Vagina (tissue), 2 donors: ENCODE measurements around the gene CCL25.

ENCODE experiments used
- POLR2A ChIP-seq, 2 donors: fragments of 450-650 bp; IDR thresholded peaks; one replicate each; pipeline ENCODE4 v1.6.1; 2017; ENCODE audit warnings: antibody characterized with exemption in 2 of 2, mild to moderate bottlenecking in 2 of 2, moderate library complexity in 2 of 2
- POLR2AphosphoS5 ChIP-seq, 2 donors: sonication (generic); formaldehyde crosslinking; IDR thresholded peaks; one replicate each; pipeline ENCODE4 v1.9.0; 2017; ENCODE audit warnings: antibody characterized with exemption in 2 of 2, mild to moderate bottlenecking in 2 of 2, low read depth in 1 of 2; ENCODE audit not compliant: insufficient read depth in 1 of 2
- TF ChIP-seq, protein P1 (sequence below), 3 experiments: fragments of 450-650 bp in 2 of 3; fragments of 200-600 bp in 1 of 3; sonication (generic) in 1 of 3; IDR thresholded peaks; one replicate each; pipeline ENCODE4 v1.5.1; 2017 to 2019; ENCODE audit warnings: antibody characterized with exemption in 3 of 3, mild to moderate bottlenecking in 2 of 3, moderate library complexity in 2 of 3

DNA sequence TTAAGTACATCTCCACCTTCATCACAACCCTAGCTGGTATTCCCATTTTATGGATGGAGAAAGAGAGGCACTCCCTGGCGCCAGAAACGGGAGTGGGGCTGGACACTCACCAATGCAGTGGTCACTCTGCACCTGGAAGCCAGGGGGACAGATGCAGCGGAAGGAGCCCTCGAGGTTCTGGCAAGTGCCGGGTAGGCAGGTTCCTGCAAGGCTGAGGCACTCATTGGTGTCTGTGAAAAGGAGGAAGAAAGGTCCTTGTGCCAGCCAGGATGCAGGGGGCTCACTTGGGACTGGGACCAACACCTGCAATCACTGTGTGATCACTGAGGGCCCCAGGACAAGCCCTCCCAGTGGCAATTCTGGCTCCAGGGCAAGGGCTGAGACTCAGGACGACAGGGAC is 41.8 kb downstream of the CCL25 start:
- TF ChIP-seq, protein P1, sequence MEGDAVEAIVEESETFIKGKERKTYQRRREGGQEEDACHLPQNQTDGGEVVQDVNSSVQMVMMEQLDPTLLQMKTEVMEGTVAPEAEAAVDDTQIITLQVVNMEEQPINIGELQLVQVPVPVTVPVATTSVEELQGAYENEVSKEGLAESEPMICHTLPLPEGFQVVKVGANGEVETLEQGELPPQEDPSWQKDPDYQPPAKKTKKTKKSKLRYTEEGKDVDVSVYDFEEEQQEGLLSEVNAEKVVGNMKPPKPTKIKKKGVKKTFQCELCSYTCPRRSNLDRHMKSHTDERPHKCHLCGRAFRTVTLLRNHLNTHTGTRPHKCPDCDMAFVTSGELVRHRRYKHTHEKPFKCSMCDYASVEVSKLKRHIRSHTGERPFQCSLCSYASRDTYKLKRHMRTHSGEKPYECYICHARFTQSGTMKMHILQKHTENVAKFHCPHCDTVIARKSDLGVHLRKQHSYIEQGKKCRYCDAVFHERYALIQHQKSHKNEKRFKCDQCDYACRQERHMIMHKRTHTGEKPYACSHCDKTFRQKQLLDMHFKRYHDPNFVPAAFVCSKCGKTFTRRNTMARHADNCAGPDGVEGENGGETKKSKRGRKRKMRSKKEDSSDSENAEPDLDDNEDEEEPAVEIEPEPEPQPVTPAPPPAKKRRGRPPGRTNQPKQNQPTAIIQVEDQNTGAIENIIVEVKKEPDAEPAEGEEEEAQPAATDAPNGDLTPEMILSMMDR (IDR thresholded peaks at IDR 0.05): no peak
- TF ChIP-seq POLR2A (IDR thresholded peaks at IDR 0.05) (no peak), POLR2AphosphoS5 (IDR thresholded peaks at IDR 0.05; ENCODE audit: insufficient read depth in 1 of 2, low read depth in 1 of 2) (no peak)
